Ishikawa (cell line): Measurements from ENCODE around the gene PREP.

Experiments
- EP300 ChIP-seq: IDR thresholded peaks from 2 replicates; pipeline ENCODE4 v1.6.1; 2012; ENCODE audit warnings: borderline replicate concordance
- RAD21 ChIP-seq: IDR thresholded peaks from 2 replicates; pipeline ENCODE4 v1.6.1; 2012; ENCODE audit warnings: low read depth
- TAF1 ChIP-seq: IDR thresholded peaks from 2 replicates; pipeline ENCODE4 v1.6.1; 2012; ENCODE audit warnings: low read depth, mild to moderate bottlenecking
- TEAD4 ChIP-seq: IDR thresholded peaks from 2 replicates; pipeline ENCODE4 v1.6.1; 2012

DNA sequence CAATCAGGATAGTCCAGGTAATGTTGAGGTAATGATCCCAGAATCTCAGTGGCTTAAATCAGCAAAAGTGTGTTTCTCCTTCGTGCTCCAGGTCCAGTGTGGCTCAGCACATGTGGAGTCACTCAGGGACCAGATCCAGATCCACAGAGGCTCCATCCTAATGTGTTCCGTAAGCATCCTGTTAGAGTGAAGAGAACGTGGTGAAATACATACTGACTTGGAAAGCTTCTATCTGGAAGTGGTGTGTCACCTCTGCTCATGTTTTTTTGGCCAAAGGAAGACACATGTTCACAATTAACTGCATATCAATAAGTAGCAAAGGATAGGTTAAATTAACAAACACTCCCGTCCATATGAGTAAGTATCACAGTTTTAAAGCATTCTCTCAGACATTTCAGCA lies 26.8 kb upstream of the PREP start:
- TF ChIP-seq RAD21 (no peak), TAF1 (no peak), TEAD4 (no peak), EP300 (no peak)
